ENCODE results near the gene ZSCAN5B. TPM values are rescaled to one million over a fixed set of nuclear protein-coding genes. Genes with fewer than 3 reads are reported as not detected.
"Not testable (repeated sequence)": the region's sequence is repeated elsewhere in the genome, so short reads cannot be mapped to it uniquely, and the experiment has no call there.

The ZSCAN5B gene
- total and polyA plus RNA-seq, 2 donors = 0.05 TPM; not detected in 1

- peak overlapping the region in 1 of 2 donors; percentile 34 for H3K4me3 ChIP-seq (ENCODE audit: low read length in 2 of 2)
- peaks cover 4 to 5% of the 10 kb centered on the region in 2 donors for H3K4me1 ChIP-seq (ENCODE audit: control insufficient read depth in 2 of 2, insufficient read depth in 2 of 2, low read length in 2 of 2)
- no peak overlapping the region for H3K27ac ChIP-seq (ENCODE audit: low read depth in 1 of 2, low read length in 1 of 2)
- peaks cover 8 to 15% of the 10 kb centered on the region in 2 donors for H3K27me3 ChIP-seq (ENCODE audit: control insufficient read depth in 2 of 2, insufficient read depth in 1 of 2, low read length in 1 of 2)
- H3K9me3 ChIP-seq (ENCODE audit: control insufficient read depth in 2 of 2, insufficient read depth in 1 of 2, low read length in 1 of 2) = peaks cover 0 to 1% of the 10 kb centered on the region in 2 donors
- H3K36me3 ChIP-seq (ENCODE audit: control insufficient read depth in 2 of 2, insufficient read depth in 2 of 2, low read length in 1 of 2) = peaks cover 0 to 6% of the 10 kb centered on the region in 2 donors
- peak in 2 of 9 donors; percentile 7 to 9 for DNase-seq (ENCODE audit: low read depth in 6 of 9, low spot score in 9 of 9)
- 13% methylated on average over 79 of the region's 79 CpGs for WGBS
These were observed 19.7 kb upstream of the ZSCAN5B start for GRCh38 chr19:56217039-56217949.

GRCh38 chr19:56211718-56212117 is 14.1 kb upstream of the ZSCAN5B start:
- H3K9me3 ChIP-seq (ENCODE audit: control insufficient read depth in 2 of 2, insufficient read depth in 1 of 2, low read length in 1 of 2) = no peaks in the 10 kb centered on the region
- 94% methylated on average over 4 of the region's 4 CpGs for WGBS
- peaks cover 3 to 4% of the 10 kb centered on the region in 2 donors for H3K27me3 ChIP-seq (ENCODE audit: control insufficient read depth in 2 of 2, insufficient read depth in 1 of 2, low read length in 1 of 2)
- peaks cover under 1% of the 10 kb centered on the region in 2 donors for H3K4me1 ChIP-seq (ENCODE audit: control insufficient read depth in 2 of 2, insufficient read depth in 2 of 2, low read length in 2 of 2)
- H3K27ac ChIP-seq (ENCODE audit: low read depth in 1 of 2, low read length in 1 of 2) = no peak overlapping the region
- no peak overlapping the region for H3K4me3 ChIP-seq (ENCODE audit: low read length in 2 of 2)
- DNase-seq (ENCODE audit: low read depth in 6 of 9, low spot score in 9 of 9) = no peak
- H3K36me3 ChIP-seq (ENCODE audit: control insufficient read depth in 2 of 2, insufficient read depth in 2 of 2, low read length in 1 of 2) = no peaks in the 10 kb centered on the region

- not testable (repeated sequence) for H3K9me3 ChIP-seq (ENCODE audit: control insufficient read depth in 2 of 2, insufficient read depth in 1 of 2, low read length in 1 of 2); H3K36me3 ChIP-seq (ENCODE audit: control insufficient read depth in 2 of 2, insufficient read depth in 2 of 2, low read length in 1 of 2); DNase-seq (ENCODE audit: low read depth in 6 of 9, low spot score in 9 of 9); H3K27me3 ChIP-seq (ENCODE audit: control insufficient read depth in 2 of 2, insufficient read depth in 1 of 2, low read length in 1 of 2); H3K27ac ChIP-seq (ENCODE audit: low read depth in 1 of 2, low read length in 1 of 2); H3K4me3 ChIP-seq (ENCODE audit: low read length in 2 of 2); H3K4me1 ChIP-seq (ENCODE audit: control insufficient read depth in 2 of 2, insufficient read depth in 2 of 2, low read length in 2 of 2)
- WGBS = 94% methylated on average over 9 of the region's 9 CpGs
These were observed 12.5 kb upstream of the ZSCAN5B start for GRCh38 chr19:56210036-56210435.

GRCh38 chr19:56209091-56209490 is 11.5 kb upstream of the ZSCAN5B start:
- no peak overlapping the region for H3K4me3 ChIP-seq (ENCODE audit: low read length in 2 of 2)
- H3K9me3 ChIP-seq (ENCODE audit: control insufficient read depth in 2 of 2, insufficient read depth in 1 of 2, low read length in 1 of 2) = no peaks in the 10 kb centered on the region
- no peaks in the 10 kb centered on the region for H3K4me1 ChIP-seq (ENCODE audit: control insufficient read depth in 2 of 2, insufficient read depth in 2 of 2, low read length in 2 of 2)
- WGBS = 97% methylated on average over 12 of the region's 12 CpGs
- no peak for DNase-seq (ENCODE audit: low read depth in 6 of 9, low spot score in 9 of 9)
- no peak overlapping the region for H3K27ac ChIP-seq (ENCODE audit: low read depth in 1 of 2, low read length in 1 of 2)
- H3K36me3 ChIP-seq (ENCODE audit: control insufficient read depth in 2 of 2, insufficient read depth in 2 of 2, low read length in 1 of 2) = no peaks in the 10 kb centered on the region
- no peaks in the 10 kb centered on the region for H3K27me3 ChIP-seq (ENCODE audit: control insufficient read depth in 2 of 2, insufficient read depth in 1 of 2, low read length in 1 of 2)

- H3K9me3 ChIP-seq (ENCODE audit: control insufficient read depth in 2 of 2, insufficient read depth in 1 of 2, low read length in 1 of 2); H3K27ac ChIP-seq (ENCODE audit: low read depth in 1 of 2, low read length in 1 of 2); H3K4me1 ChIP-seq (ENCODE audit: control insufficient read depth in 2 of 2, insufficient read depth in 2 of 2, low read length in 2 of 2); H3K27me3 ChIP-seq (ENCODE audit: control insufficient read depth in 2 of 2, insufficient read depth in 1 of 2, low read length in 1 of 2); DNase-seq (ENCODE audit: low read depth in 6 of 9, low spot score in 9 of 9); H3K4me3 ChIP-seq (ENCODE audit: low read length in 2 of 2); H3K36me3 ChIP-seq (ENCODE audit: control insufficient read depth in 2 of 2, insufficient read depth in 2 of 2, low read length in 1 of 2): not testable (repeated sequence)
- WGBS = 82% methylated on average over 5 of the region's 5 CpGs
These were observed 10.0 kb upstream of the ZSCAN5B start for GRCh38 chr19:56207581-56207980.

GRCh38 chr19:56201973-56202372 is 4.4 kb upstream of the ZSCAN5B start, which contains the start of gene ZSCAN5C:
TSS of gene ZSCAN5C (plus strand) at chr19:56202273. CDS start at chr19:56205914, 3,641 bp downstream.
- DNase-seq (ENCODE audit: low read depth in 6 of 9, low spot score in 9 of 9) = no peak
- H3K9me3 ChIP-seq (ENCODE audit: control insufficient read depth in 2 of 2, insufficient read depth in 1 of 2, low read length in 1 of 2) = no peaks in the 10 kb centered on the region
- no peak within 1 kb of the TSS for H3K4me3 ChIP-seq (ENCODE audit: low read length in 2 of 2)
- WGBS = 80% methylated on average over 3 of the region's 3 CpGs
- no peaks in the 10 kb centered on the region for H3K27me3 ChIP-seq (ENCODE audit: control insufficient read depth in 2 of 2, insufficient read depth in 1 of 2, low read length in 1 of 2)
- H3K36me3 ChIP-seq (ENCODE audit: control insufficient read depth in 2 of 2, insufficient read depth in 2 of 2, low read length in 1 of 2) = no peaks in the 10 kb centered on the region
- no peak within 1 kb of the TSS for H3K27ac ChIP-seq (ENCODE audit: low read depth in 1 of 2, low read length in 1 of 2)
- no peaks in the 10 kb centered on the region for H3K4me1 ChIP-seq (ENCODE audit: control insufficient read depth in 2 of 2, insufficient read depth in 2 of 2, low read length in 2 of 2)

GRCh38 chr19:56199687-56200086 is 2.1 kb upstream of the ZSCAN5B start:
- no peaks in the 10 kb centered on the region for H3K27me3 ChIP-seq (ENCODE audit: control insufficient read depth in 2 of 2, insufficient read depth in 1 of 2, low read length in 1 of 2)
- H3K27ac ChIP-seq (ENCODE audit: low read depth in 1 of 2, low read length in 1 of 2) = no peak overlapping the region
- H3K36me3 ChIP-seq (ENCODE audit: control insufficient read depth in 2 of 2, insufficient read depth in 2 of 2, low read length in 1 of 2) = no peaks in the 10 kb centered on the region
- no peaks in the 10 kb centered on the region for H3K4me1 ChIP-seq (ENCODE audit: control insufficient read depth in 2 of 2, insufficient read depth in 2 of 2, low read length in 2 of 2)
- WGBS = 83% methylated on average over 7 of the region's 7 CpGs
- no peak overlapping the region for H3K4me3 ChIP-seq (ENCODE audit: low read length in 2 of 2)
- no peak for DNase-seq (ENCODE audit: low read depth in 6 of 9, low spot score in 9 of 9)
- H3K9me3 ChIP-seq (ENCODE audit: control insufficient read depth in 2 of 2, insufficient read depth in 1 of 2, low read length in 1 of 2) = no peaks in the 10 kb centered on the region

GRCh38 chr19:56193981-56194640 is 3.5 kb downstream of the ZSCAN5B start:
- WGBS = 97% methylated on average over 12 of the region's 12 CpGs
- no peak overlapping the region for H3K4me3 ChIP-seq (ENCODE audit: low read length in 2 of 2)
- no peaks in the 10 kb centered on the region for H3K27me3 ChIP-seq (ENCODE audit: control insufficient read depth in 2 of 2, insufficient read depth in 1 of 2, low read length in 1 of 2)
- H3K9me3 ChIP-seq (ENCODE audit: control insufficient read depth in 2 of 2, insufficient read depth in 1 of 2, low read length in 1 of 2) = no peaks in the 10 kb centered on the region
- H3K27ac ChIP-seq (ENCODE audit: low read depth in 1 of 2, low read length in 1 of 2) = no peak overlapping the region
- H3K4me1 ChIP-seq (ENCODE audit: control insufficient read depth in 2 of 2, insufficient read depth in 2 of 2, low read length in 2 of 2) = no peaks in the 10 kb centered on the region
- no peak for DNase-seq (ENCODE audit: low read depth in 6 of 9, low spot score in 9 of 9)
- no peaks in the 10 kb centered on the region for H3K36me3 ChIP-seq (ENCODE audit: control insufficient read depth in 2 of 2, insufficient read depth in 2 of 2, low read length in 1 of 2)

GRCh38 chr19:56191711-56192110 is 5.9 kb downstream of the ZSCAN5B start:
- no peaks in the 10 kb centered on the region for H3K9me3 ChIP-seq (ENCODE audit: control insufficient read depth in 2 of 2, insufficient read depth in 1 of 2, low read length in 1 of 2)
- no peak overlapping the region for H3K27ac ChIP-seq (ENCODE audit: low read depth in 1 of 2, low read length in 1 of 2)
- DNase-seq (ENCODE audit: low read depth in 6 of 9, low spot score in 9 of 9) = no peak
- no peaks in the 10 kb centered on the region for H3K27me3 ChIP-seq (ENCODE audit: control insufficient read depth in 2 of 2, insufficient read depth in 1 of 2, low read length in 1 of 2)
- no peak overlapping the region for H3K4me3 ChIP-seq (ENCODE audit: low read length in 2 of 2)
- H3K4me1 ChIP-seq (ENCODE audit: control insufficient read depth in 2 of 2, insufficient read depth in 2 of 2, low read length in 2 of 2) = no peaks in the 10 kb centered on the region
- 95% methylated on average over 10 of the region's 10 CpGs for WGBS
- no peaks in the 10 kb centered on the region for H3K36me3 ChIP-seq (ENCODE audit: control insufficient read depth in 2 of 2, insufficient read depth in 2 of 2, low read length in 1 of 2)

All from thymus (tissue), 11 donors.